Kidney tubule cell (primary cell): Measurements from ENCODE around the gene CFAP126.
"Not testable (repeated sequence)": the region's sequence is repeated elsewhere in the genome, so short reads cannot be mapped to it uniquely, and the experiment has no call there.

Experiments
- DNase-seq: peaks from one replicate; pipeline ENCODE4 v3.0.0-alpha.2; 2018; ENCODE audit warnings: low spot score

The CFAP126 gene

DNA sequence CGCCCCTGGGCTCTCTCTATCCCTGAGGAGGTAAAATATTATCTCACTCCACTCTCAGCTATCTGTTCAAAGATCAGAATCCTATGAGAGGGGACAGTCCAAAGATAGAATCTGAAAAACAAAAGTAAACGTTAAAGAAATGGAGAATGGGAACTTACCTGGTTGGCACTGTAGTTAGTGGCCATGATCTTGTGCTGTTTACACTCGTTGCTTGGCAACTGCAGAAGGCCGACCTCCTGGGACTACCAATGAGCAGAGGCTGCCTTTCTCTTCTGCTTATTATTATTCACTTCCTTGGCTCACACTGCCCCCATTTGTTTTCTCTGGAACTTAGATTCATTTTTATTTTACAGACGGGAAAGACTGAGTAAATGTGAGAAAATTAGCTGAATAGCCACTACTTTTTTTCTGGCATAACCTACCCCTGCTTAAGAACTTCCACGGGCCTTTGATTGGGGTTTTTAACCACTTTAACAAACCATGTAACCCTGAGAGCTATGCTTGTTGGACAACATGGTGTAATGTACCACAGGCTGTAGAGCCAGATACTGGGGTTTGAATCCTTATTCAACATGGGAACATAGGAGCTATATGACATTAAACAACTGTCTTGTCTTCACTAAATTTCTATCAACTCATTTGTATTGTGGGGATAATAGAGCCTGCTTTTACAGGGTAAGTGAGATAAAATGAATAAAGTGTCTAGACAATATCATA lies at the start of gene CFAP126:
Gene CFAP126, minus strand, starts transcription at position 193 of the 717 bp plus-strand sequence. Its CDS starts 8 bp downstream, at position 185.
- peak; percentile 88 for DNase-seq

GRCh38 chr1:161413050-161413449 lies 45.4 kb upstream of the CFAP126 start:
- DNase-seq: not testable (repeated sequence)

GRCh38 chr1:161410636-161410970 lies 42.9 kb upstream of the CFAP126 start:
- not testable (repeated sequence) for DNase-seq

GRCh38 chr1:161409848-161410635 lies 42.4 kb upstream of the CFAP126 start:
- DNase-seq: not testable (repeated sequence)

DNA sequence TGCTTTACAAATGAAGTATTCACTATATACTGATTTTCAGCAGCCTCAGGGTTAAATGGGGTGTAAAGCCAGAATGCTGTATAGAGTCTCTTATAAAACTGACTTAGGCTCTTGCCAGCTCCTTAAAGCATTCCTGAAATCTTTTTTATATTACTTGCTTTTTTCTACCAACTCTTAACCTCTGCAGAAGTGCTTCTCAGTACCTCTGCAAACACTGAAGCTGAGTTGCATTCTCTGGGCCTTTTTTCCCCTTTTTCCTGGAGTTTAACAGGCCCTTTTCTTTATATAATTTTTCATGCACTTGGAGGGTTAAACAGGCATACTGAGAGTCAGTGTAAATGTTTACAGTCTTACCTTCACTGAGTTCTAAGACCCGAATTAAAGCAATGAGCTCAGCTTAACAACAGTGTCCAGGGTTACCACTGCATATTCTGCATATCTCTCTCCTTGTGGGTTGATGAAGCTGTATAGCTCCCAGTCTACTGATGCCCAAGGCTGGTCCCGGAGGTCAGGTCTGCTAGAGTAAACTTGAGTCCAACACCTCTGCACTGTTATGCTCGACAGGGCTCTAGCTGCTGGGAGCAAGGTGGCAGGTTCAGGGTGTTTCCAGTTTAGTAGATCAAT lies 40.9 kb upstream of the CFAP126 start:
- DNase-seq: no peak

DNA sequence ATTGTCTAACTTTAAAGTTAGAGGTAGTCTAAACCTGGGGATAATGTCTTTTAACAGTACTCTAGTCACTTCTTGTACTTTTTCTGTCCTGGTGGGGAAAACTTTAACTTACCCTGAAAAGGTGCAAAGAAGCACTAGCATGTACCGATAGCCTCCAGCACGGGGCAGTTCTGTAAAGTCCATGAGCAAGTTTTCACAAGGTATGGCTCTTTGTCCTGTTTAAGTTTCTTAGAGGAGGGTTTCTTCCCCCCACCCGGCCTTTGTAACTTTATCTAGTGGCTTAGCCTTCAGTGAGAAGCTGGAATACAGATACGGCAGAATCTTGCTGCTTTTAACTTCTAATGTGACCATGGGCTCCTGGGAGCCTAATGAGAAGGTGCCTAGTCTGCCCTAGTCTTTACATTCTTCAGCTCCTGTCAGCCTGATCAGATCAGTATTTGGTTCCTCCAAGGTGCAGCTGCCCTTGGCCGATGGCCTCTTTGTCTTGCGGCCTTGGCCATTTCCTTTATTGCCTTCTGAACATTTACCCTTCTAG lies 39.8 kb upstream of the CFAP126 start:
- DNase-seq: no peak

DNA sequence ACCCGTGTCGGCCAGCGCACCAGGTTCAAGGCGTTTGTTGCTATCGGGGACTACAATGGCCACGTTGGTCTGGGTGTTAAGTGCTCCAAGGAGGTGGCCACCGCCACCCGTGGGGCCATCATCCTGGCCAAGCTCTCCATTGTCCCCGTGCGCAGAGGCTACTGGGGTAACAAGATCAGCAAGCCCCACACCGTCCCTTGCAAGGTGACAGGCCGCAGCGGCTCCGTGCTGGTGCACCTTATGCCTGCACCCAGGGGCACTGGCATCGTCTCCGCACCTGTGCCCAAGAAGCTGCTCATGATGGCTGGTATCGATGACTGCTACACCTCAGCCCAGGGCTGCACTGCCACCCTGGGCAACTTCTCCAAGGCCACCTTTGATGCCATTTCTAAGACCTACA lies 38.9 kb upstream of the CFAP126 start:
- DNase-seq: not testable (repeated sequence)

GRCh38 chr1:161404051-161404597 lies 36.4 kb upstream of the CFAP126 start:
- DNase-seq: no peak

DNA sequence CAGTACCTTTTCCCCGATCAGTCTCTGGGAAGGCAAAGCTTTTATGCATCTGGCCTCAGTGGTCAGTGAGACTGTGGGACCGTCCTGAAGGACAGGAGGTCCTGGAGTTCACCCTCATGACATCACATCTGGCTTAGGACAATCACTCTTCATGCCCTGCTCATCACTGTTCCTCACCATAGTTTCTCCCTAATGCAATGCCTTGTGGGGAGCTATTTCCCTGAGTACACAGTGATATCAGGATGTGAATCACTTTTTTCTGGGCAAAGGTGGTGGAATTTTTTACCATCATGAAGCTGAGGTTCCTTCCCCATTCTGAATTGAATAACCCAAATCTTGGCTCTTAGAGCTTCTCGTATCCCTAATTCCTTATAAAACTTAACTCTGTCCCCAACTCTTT lies 34.8 kb upstream of the CFAP126 start:
- peak; percentile 13 for DNase-seq

GRCh38 chr1:161399257-161399998 lies 31.8 kb upstream of the CFAP126 start:
- peak; percentile 95 for DNase-seq

- DNase-seq: no peak
Measured at GRCh38 chr1:161398900-161399256, 31.2 kb upstream of the CFAP126 start.

- not testable (repeated sequence) for DNase-seq
Measured at GRCh38 chr1:161397038-161397437, 29.4 kb upstream of the CFAP126 start.

- DNase-seq: no peak
Measured at GRCh38 chr1:161393151-161393550, 25.5 kb upstream of the CFAP126 start.

GRCh38 chr1:161391611-161392010 lies 23.9 kb upstream of the CFAP126 start:
- no peak for DNase-seq

- DNase-seq: not testable (repeated sequence)
Measured at GRCh38 chr1:161391136-161391535, 23.5 kb upstream of the CFAP126 start.

- DNase-seq: no peak
Measured at GRCh38 chr1:161390559-161390858, 22.8 kb upstream of the CFAP126 start.

DNA sequence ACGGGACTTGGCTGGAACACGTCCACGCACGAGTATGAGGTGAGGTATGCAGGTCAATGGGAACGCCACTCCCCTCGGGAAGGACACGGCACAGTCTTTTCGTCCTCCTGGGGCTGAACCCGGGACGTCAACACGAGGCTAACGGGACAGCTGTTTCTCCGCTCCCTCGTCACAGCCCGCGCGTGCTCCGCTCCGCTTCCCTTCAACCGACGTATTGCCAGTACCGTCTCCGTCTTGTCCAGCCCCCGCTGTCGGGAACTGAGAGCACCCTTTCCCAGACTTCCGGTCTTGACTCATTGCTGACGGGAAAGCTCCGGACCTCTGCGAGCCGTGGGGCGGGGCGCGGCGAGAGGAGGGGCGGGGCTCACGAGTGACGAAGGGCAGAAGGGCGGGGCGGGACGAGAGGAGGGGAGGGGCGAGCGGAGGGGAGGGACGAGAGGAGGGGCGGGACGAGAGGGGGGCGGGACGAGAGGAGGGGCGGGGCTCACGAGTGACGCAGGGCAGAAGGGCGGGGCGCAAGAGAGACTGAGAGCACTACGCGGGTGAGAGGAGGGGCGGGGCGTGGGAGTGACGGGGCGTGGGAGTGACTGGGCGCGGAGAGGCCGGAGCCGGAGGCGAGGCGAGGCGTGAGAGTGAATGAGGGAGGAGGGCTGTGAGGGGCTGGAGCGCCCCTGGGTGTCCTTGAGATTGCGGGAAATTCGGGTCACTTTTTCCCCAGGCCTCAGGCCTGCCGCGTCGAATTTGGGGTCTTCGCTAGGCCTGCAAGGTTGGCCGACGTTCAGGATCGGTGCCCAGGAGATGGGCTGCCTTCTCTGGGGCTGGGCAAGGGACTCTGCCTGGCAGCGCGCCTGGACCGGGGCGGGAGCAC lies 22.2 kb upstream of the CFAP126 start:
- DNase-seq: peak; percentile 98

DNA sequence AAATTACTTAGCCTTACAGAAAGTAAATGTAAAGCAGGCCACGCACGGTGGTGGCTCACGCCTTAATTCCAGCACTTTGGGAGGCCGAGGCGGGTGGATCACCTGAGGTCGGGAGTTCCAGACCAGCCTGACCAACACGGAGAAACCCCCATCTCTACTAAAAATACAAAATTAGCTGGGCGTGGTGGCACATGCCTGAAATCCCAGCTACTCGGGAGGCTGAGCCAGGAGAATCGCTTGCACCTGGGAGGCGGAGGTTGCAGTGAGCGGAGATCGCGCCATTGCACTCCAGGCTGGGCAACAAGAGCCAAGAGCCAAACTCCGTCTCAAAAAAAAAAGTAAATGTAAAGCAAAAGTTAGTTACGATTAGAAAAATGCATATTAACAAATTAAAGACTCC lies 21.5 kb upstream of the CFAP126 start:
- DNase-seq: not testable (repeated sequence)

DNA sequence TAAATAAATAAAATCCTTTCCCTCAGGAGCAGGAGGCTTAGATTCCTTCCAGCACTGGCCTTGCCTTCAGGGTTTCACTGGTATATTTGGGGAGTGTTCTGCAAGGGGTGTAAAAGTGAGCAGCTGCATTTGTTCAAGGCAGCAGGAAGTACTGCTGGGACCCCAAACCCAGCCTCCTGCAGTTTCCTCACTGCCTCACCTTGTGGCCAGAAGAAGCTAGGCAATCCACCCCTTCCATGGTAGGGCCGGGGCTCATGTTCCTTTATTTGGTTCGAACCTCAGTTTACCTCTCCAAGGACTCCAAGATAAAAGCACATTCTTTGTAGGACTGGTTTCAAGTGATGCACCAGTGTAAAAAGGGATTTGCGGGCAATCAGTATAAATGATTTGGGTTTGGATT lies 21.0 kb upstream of the CFAP126 start:
- no peak for DNase-seq

GRCh38 chr1:161382214-161383019 lies 14.7 kb upstream of the CFAP126 start:
- DNase-seq: peak; percentile 80
